ENCODE measurements around the gene SCTR. TPM values are rescaled to one million over a fixed set of nuclear protein-coding genes. Genes with fewer than 3 reads are reported as not detected.

Gene SCTR
- total RNA-seq, 1 donor: not detected

DNA sequence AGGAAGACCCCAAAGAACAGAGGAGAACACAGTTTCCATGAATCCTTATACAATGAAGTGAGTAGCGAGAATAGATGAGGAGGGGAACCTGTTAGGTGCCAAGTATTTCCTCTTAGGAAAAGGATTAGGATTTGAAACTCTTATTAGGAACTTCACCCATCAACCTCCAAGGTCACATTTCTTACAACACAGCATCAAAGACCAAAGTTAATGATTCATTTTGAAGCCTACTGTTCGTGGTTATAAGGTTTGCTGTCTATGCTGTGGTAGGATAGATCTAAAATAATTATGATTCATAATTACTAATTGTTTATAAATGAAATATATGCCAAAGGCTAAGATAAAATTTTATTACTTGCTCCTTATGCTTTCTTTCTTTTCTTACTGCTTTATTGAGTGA lies 26.1 kb upstream of the SCTR start:
- TF ChIP-seq, protein P1, sequence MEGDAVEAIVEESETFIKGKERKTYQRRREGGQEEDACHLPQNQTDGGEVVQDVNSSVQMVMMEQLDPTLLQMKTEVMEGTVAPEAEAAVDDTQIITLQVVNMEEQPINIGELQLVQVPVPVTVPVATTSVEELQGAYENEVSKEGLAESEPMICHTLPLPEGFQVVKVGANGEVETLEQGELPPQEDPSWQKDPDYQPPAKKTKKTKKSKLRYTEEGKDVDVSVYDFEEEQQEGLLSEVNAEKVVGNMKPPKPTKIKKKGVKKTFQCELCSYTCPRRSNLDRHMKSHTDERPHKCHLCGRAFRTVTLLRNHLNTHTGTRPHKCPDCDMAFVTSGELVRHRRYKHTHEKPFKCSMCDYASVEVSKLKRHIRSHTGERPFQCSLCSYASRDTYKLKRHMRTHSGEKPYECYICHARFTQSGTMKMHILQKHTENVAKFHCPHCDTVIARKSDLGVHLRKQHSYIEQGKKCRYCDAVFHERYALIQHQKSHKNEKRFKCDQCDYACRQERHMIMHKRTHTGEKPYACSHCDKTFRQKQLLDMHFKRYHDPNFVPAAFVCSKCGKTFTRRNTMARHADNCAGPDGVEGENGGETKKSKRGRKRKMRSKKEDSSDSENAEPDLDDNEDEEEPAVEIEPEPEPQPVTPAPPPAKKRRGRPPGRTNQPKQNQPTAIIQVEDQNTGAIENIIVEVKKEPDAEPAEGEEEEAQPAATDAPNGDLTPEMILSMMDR (IDR thresholded peaks at IDR 0.05; ENCODE audit: insufficient read depth, low read length): no peak
- no peak overlapping the region for H3K4me3 ChIP-seq (ENCODE audit: low read depth, low read length)
- DNase-seq (ENCODE audit: low read depth): no peak

DNA sequence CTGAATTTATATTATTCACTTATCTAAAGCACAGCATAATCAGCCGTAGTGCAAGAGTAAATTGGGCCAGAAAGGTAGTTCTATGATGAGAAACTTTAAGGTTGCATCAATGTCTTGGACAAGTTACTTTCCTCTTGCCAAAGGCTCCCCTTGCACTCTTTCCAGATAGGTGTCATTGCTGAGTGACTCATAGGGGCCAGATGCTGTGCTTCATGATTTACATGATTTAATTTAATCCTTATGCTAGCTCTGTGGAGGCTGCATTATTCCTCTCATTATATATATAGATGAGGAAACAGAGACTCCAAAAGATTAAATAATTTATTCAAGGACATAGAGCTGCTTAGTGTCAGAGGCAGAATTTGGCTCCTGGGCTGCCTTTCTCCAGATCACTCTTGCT lies 25.0 kb upstream of the SCTR start:
- H3K4me3 ChIP-seq (ENCODE audit: low read depth, low read length): no peak overlapping the region
- TF ChIP-seq, protein P1 (IDR thresholded peaks at IDR 0.05; ENCODE audit: insufficient read depth, low read length): no peak
- peak; percentile 65 for DNase-seq (ENCODE audit: low read depth)

DNA sequence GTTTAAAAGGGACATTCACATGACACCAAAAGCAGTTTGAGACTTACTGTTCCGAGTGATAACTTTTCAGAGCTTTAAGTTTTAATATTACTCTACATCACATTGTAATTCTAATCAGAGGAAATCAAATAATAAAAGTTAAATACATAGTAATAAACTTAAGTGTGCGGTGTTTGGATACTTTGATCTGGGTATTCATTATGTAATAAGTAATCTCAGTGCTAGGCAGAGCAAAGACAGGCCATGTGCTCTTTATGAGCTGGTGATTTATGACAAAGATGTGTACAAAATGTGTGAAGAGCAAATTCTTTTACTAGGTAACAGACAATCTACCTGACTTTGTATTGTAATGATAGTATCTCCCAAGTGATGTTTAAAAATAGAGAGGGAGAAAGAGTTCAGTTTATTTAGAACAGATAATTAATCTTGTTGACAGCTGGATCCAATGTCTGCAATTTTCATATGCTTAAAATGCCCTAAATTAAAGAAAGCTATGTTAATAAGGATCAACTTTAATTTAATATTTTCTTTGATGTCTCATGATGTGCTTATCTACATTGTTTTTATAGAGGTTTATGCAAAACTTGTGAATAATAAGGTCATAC lies 24.3 kb upstream of the SCTR start:
- no peak for DNase-seq (ENCODE audit: low read depth)
- TF ChIP-seq, protein P1 (IDR thresholded peaks at IDR 0.05; ENCODE audit: insufficient read depth, low read length): no peak
- H3K4me3 ChIP-seq (ENCODE audit: low read depth, low read length): no peak overlapping the region

DNA sequence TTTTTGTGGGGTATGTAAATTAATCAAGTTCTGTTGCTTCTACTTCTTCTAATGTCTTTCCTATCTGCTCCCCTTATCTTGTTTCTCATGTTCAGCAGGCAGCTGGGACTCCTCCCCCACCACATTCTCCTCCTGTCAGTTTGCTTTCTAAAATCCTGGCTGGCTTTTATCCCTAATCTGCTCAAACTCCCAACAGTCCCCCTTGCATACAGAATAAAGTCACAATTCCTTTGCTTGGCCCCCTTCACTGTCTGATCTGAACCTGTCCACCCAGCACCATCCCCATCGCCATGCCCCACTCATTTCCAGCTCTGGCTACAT lies 22.1 kb upstream of the SCTR start:
- DNase-seq (ENCODE audit: low read depth): no peak
- TF ChIP-seq, protein P1 (IDR thresholded peaks at IDR 0.05; ENCODE audit: insufficient read depth, low read length): no peak
- no peak overlapping the region for H3K4me3 ChIP-seq (ENCODE audit: low read depth, low read length)

DNA sequence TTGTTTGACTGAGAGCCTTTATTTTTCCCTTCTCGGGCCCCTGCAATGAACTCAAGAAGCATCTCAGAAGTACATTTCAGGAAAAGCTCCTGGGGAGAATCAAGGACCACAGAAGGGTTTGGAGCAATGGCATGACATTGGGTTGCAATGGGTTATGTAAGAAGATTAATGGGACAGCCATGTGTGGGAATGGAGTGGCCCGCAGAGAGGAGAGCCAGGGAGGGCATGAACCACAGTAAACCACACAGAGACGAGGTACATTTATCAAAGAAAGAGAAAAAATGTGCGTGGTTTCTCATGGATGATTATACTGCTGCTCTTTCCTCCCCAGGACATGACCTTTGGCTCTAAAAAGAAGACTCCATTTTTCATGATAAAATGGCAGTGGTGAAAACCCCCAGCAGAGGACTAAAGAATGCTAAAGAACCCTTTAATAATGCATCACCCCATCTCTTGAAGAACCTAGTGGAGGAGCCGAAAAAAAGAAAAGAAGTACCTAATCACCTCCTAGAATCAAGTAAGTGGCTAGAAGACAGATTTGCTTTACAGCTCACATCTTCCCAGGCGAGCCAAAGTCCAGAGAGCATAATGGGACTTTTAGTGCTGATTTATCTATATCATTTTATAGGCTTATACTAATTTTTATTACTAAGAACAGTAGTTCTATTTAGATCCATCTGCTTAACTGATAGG lies 21.6 kb upstream of the SCTR start:
- TF ChIP-seq, protein P1 (IDR thresholded peaks at IDR 0.05; ENCODE audit: insufficient read depth, low read length): no peak
- DNase-seq (ENCODE audit: low read depth): peak; percentile 5
- no peak overlapping the region for H3K4me3 ChIP-seq (ENCODE audit: low read depth, low read length)

DNA sequence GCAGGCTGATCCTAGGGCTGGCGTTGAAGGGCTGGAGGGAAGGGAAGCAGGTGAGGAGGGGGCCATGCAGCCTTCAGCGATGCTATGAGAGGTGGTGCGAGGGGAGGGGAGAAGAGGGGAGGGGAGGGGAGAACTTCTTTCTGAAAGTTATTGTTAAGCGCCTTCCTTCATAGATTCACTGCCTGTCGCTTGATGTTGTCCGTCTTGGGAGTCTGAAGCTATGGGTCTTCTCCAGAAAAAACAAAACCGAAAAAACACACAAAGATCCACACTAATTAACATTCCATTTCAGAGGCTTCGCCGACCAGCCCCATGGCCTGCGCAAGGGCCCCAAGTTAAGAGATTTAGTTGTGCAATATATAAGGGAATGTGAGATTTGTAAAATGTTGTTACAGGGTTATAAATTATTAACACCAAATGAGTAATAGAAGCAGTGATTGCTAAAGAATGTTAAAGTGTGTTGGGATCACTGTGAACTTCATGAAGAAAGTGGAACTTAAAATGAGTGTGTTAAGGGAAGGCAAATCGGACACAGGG lies 20.7 kb upstream of the SCTR start:
- peak; percentile 2 for DNase-seq (ENCODE audit: low read depth)
- TF ChIP-seq, protein P1 (IDR thresholded peaks at IDR 0.05; ENCODE audit: insufficient read depth, low read length): no peak
- H3K4me3 ChIP-seq (ENCODE audit: low read depth, low read length): no peak overlapping the region

Measured in fibroblast of the aortic adventitia (primary cell).